HFF-Myc (cell line): Measurements from ENCODE around the gene JPT2.
A peak's percentile ranks its signal among the peaks of the same experiment; 100 is the strongest.

Experiments
- DNase-seq: peaks from one replicate; pipeline ENCODE4 v3.0.0-alpha.2; 2011; ENCODE audit warnings: low read depth; ENCODE audit errors: extremely low read depth
- H3K4me3 ChIP-seq: replicated peaks from 2 replicates; pipeline ENCODE4 v1.5.1; 2011; ENCODE audit warnings: low read depth, mild to moderate bottlenecking, control low read depth, low read length
- TF ChIP-seq, protein P1 (sequence below): IDR thresholded peaks from 2 replicates; pipeline ENCODE4 v1.5.1; 2012; ENCODE audit warnings: mild to moderate bottlenecking, low read depth, low read length, control low read depth; ENCODE audit errors: missing control alignments

The JPT2 gene

DNA sequence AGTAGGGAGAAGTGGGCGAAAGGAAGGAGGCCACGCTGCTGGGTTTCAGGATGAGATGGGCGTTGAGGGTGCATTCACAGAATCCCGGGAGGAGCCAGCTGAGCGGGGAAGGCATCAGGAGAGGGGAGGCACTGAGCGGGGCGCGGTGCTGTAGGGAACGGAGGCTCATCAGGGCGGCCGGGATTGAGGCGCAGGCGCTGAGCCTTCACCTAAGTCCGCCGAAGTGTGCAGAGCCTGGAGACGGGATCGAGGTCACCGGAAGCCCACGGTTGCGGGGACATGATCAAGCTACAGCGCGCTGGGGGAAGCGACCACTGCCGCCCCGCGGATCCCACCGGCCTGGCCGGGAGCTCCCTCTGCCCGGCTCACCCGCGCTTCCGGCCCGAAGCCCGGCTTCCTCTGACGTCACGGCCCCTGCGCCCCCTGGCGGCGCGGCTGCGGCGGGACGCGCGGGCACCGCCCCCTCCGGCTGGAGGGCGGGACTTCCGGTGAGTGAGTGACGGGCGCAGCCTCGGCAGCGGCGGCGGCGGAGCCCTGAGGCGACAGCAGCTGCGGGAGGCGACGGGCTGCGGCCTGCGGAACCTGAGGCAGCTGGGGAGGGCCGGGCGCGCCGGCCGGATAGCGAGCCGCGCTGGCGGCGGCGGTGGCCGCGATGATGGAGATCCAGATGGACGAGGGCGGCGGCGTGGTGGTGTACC lies 27.8 kb downstream of the JPT2 start, which contains the start of gene MAPK8IP3:
Gene MAPK8IP3, plus strand, starts transcription at position 508 of the 698 bp plus-strand sequence. Its CDS starts 145 bp downstream, at position 653.
- peak; percentile 50 for DNase-seq
- TF ChIP-seq, protein P1, sequence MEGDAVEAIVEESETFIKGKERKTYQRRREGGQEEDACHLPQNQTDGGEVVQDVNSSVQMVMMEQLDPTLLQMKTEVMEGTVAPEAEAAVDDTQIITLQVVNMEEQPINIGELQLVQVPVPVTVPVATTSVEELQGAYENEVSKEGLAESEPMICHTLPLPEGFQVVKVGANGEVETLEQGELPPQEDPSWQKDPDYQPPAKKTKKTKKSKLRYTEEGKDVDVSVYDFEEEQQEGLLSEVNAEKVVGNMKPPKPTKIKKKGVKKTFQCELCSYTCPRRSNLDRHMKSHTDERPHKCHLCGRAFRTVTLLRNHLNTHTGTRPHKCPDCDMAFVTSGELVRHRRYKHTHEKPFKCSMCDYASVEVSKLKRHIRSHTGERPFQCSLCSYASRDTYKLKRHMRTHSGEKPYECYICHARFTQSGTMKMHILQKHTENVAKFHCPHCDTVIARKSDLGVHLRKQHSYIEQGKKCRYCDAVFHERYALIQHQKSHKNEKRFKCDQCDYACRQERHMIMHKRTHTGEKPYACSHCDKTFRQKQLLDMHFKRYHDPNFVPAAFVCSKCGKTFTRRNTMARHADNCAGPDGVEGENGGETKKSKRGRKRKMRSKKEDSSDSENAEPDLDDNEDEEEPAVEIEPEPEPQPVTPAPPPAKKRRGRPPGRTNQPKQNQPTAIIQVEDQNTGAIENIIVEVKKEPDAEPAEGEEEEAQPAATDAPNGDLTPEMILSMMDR: peak; percentile 69
- H3K4me3 ChIP-seq: peak within 1 kb of the TSS; percentile 67

DNA sequence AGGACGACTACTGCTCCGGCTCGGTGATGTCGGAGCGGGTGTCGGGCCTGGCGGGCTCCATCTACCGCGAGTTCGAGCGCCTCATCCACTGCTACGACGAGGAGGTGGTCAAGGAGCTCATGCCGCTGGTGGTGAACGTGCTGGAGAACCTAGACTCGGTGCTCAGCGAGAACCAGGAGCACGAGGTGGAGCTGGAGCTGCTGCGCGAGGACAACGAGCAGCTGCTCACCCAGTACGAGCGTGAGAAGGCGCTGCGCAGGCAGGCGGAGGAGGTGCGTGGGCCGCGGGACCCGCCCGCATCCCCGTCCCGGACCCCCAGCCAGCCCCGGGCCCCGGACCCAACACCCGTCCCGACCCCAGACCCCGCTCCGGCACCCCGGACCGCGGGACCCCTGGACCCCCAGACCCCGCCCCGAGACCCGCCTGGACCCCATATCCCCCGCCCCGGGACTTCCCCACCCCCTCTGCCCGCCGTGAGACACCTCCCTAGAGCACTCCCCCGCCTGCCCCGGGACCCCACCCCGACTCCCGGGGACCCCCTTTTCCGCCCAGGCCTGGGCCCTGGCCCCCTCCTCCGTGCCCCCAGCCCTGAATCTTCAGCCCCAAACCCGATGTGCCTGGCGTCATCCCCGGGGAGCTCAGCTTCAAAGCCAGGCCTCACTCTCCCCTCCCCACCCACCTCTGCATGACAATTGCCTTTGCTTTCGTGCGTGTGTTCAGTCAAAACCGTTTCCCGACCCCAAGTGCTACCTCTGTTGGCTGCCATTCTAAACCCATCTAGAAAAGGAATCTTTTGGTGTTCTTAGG lies 28.5 kb downstream of the JPT2 start:
- no peak for DNase-seq
- peak overlapping the region; percentile 67 for H3K4me3 ChIP-seq
- TF ChIP-seq, protein P1: no peak

DNA sequence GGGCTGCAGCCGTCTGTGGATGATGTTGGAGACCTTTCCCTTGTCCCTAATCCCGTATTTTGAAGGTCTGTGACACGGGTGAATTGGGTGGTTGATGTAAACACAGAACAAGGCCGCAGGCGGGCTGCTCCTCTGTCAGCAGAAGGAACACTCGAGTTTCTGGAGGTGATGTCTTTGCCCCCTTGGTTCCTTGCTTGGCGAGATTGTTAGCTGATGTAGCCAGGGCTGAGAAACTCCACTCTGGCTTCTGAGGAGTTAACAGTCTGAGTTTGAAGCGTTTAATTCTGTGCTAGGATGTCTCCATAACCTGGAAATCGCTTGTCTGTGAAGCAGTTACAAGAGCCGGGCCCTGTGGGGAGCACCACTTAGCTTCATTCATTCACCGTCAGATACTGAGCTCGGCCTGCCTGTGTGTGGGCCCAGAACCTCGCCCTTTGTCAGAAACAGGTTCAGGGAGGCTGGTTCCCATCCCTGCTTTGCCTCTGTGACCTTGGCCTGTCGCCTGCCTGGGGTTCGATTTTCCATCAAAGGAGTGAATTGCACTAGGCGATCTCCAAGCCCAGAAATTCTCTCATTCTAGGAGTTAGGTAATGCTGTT lies 29.2 kb downstream of the JPT2 start:
- DNase-seq: no peak
- TF ChIP-seq, protein P1: no peak
- peak overlapping the region; percentile 67 for H3K4me3 ChIP-seq

DNA sequence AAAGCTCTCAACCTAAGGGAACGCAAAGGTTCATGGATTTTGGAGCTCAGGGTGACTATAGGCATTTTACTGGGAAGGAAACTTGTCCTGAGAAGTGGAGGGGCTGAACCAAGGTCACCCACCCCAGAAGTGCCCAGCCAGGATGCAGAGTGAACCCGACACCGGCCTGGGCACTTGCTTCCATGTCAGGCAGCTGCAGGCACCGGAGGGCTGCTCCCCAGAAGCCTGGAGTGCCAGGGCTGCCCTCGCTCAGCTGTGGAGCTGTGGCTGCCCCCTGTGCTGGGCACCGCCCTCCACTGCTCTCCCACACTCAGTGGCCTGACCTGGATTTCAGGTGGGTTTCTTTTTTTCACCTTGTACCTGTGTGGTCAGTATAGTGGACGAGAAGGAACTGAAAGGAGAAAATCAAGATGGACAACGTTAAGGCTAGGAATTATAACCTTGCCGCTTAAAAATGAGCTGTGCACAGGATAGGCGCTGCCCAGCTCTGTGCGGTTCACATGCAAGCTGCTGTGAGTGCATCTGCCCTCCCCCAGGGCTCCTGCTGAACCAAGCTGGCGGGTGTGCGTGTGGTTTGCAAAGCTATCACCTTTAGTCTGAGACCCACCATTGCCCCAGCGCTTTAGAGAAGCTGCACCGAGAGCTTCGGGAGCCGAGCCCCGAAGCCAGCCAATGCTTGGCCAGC lies 30.1 kb downstream of the JPT2 start:
- no peak for DNase-seq
- TF ChIP-seq, protein P1: no peak
- peak overlapping the region; percentile 67 for H3K4me3 ChIP-seq

DNA sequence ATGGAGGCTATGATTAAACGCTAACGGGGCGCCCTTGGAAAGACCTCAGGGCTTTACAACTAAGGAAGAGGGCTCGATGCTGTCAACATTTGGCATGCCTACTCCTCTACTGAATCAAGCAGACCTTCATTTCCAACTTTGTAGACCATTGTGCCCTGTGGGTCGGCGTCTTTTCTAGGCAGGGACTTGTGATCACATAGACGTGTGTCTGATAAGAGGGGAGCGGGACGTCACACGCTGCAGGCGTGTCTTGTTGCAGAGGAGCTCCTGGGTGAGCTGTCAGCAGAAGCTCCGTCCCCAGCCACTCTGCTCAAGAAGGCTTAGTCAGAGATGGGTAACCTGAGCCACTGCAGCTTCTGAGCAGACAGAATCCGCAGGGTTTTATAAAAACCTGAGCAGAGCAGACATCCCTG lies 30.7 kb downstream of the JPT2 start:
- H3K4me3 ChIP-seq: no peak overlapping the region
- TF ChIP-seq, protein P1: no peak
- no peak for DNase-seq

DNA sequence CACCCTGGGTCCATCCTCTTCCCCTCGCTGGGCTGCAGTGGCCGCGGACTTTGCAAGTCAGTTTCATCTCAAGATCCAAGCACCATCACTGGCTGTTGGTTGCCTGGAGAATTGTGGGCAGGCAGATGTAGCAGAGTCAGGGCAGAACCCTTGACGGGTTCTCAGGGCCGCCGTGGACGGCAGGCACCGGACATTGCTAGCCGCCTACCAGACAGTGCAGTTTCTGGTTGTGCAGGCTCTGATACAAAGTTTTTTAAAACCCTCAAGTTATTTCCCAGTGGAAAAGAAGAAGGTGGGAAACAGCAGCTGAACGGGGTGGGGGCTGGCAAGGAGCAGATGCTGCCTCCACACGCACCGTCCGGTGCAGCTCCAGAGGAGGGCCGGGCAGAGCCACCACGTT lies 31.3 kb downstream of the JPT2 start:
- TF ChIP-seq, protein P1: no peak
- DNase-seq: no peak
- H3K4me3 ChIP-seq: no peak overlapping the region
